ENCODE data around the gene KRT80. TPM values are rescaled to one million over a fixed set of nuclear protein-coding genes. Genes with fewer than 3 reads are reported as not detected.

KRT80 gene
- total RNA-seq, 4 donors from 2014 or later = 78.6 to 293 (median 185) TPM

DNA sequence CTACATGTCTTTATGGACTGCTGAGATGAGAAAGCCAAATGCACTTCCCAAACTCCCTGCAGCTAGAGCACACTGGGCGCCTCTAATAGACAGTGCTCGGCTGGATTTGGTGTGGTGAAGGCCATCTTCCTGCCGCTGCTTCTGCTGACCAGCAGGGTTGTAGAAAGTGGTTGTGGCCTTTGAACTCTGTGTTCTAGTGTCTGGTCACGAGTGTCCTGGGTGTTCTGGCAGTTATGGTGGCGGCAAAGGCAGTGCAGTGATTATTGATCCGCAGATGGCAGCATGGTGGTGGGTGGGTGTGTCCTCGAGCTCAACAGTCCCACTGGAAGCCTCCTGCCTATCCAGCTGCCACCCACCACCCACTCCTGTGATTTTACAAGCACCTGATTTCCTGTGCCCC lies 68.9 kb downstream of the KRT80 start:
- Histone ChIP-seq H3K36me3 (no peaks in the 10 kb centered on the region), H3K4me1 (peaks cover 59% of the 10 kb centered on the region), H3K4me3 (no peak overlapping the region), H3K27ac (no peak overlapping the region), H3K27me3 (no peaks in the 10 kb centered on the region), H3K9me3 (no peaks in the 10 kb centered on the region)
- WGBS = 85% methylated on average over 7 of the region's 7 CpGs
- TF ChIP-seq POLR2AphosphoS5 (IDR thresholded peaks at IDR 0.05) (no peak), EP300 (IDR thresholded peaks at IDR 0.05) (no peak), POLR2A (IDR thresholded peaks at IDR 0.05) (no peak)
- TF ChIP-seq, protein P1, sequence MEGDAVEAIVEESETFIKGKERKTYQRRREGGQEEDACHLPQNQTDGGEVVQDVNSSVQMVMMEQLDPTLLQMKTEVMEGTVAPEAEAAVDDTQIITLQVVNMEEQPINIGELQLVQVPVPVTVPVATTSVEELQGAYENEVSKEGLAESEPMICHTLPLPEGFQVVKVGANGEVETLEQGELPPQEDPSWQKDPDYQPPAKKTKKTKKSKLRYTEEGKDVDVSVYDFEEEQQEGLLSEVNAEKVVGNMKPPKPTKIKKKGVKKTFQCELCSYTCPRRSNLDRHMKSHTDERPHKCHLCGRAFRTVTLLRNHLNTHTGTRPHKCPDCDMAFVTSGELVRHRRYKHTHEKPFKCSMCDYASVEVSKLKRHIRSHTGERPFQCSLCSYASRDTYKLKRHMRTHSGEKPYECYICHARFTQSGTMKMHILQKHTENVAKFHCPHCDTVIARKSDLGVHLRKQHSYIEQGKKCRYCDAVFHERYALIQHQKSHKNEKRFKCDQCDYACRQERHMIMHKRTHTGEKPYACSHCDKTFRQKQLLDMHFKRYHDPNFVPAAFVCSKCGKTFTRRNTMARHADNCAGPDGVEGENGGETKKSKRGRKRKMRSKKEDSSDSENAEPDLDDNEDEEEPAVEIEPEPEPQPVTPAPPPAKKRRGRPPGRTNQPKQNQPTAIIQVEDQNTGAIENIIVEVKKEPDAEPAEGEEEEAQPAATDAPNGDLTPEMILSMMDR (IDR thresholded peaks at IDR 0.05) = no peak
- DNase-seq (ENCODE audit: low spot score in 2 of 2) = no peak

DNA sequence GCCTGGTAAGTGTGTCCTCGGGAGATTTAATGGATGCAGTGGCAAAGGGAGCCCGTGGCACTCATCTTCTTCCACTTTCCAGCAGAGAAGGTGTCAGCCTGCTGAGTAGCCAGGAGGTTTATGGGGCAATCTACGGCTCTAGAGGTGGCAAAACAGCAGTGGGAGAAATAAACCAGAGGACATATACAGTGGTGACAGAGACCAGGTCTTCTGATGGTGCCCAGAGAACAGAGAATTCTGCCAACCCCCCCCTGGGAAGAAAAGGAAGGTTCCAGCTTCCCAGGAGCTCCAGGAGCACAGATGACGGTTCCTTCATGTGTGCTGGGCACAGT lies 69.3 kb downstream of the KRT80 start:
- no peak for DNase-seq (ENCODE audit: low spot score in 2 of 2)
- TF ChIP-seq POLR2A (IDR thresholded peaks at IDR 0.05) (no peak), POLR2AphosphoS5 (IDR thresholded peaks at IDR 0.05) (no peak), EP300 (IDR thresholded peaks at IDR 0.05) (no peak)
- TF ChIP-seq, protein P1 (IDR thresholded peaks at IDR 0.05) = no peak
- Histone ChIP-seq H3K4me3 (no peak overlapping the region), H3K4me1 (peaks cover 60% of the 10 kb centered on the region), H3K27ac (no peak overlapping the region), H3K9me3 (no peaks in the 10 kb centered on the region), H3K36me3 (no peaks in the 10 kb centered on the region), H3K27me3 (no peaks in the 10 kb centered on the region)
- WGBS = 75% methylated on average over 4 of the region's 4 CpGs

DNA sequence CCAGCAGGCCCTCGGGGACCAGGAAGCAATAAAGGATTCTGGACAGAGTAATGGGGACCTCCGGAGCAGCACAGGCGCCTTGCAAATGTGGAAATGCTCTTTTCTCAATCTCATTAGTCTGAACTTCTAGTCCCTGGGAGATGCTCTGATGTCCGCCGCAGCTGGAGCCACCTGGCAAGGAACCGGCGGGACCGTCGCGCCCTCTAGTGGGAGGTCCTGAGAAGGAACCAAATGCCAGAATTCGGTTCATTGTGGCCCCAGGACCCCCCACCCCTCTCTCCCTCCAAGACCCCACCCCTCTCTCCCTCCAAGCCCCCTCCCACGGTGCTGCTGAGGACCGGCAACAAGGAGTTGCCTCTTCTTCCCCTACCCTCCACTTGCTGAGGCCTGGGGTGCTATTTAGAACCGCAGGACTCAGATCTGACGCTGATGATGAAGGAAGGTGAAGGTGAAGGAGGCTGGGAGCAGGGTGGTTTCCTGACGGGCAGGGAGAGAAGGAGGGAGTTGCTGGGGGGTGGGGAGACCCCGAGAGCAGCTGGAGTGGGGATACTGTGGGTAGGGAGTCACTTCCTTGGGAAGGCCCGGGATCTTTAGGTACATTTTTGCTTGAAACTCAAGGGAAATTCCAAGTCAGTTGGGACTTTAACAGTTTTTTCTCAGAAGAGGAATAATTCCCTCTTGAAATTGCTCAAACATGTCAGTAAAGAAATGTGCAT lies 69.8 kb downstream of the KRT80 start:
- Histone ChIP-seq H3K36me3 (no peaks in the 10 kb centered on the region), H3K4me1 (peaks cover 59% of the 10 kb centered on the region), H3K9me3 (no peaks in the 10 kb centered on the region), H3K4me3 (no peak overlapping the region), H3K27ac (no peak overlapping the region), H3K27me3 (no peaks in the 10 kb centered on the region)
- 21% methylated on average over 15 of the region's 18 CpGs for WGBS
- no peak for DNase-seq (ENCODE audit: low spot score in 2 of 2)
- TF ChIP-seq EP300 (IDR thresholded peaks at IDR 0.05) (no peak), POLR2AphosphoS5 (IDR thresholded peaks at IDR 0.05) (no peak)
- TF ChIP-seq, protein P1 (IDR thresholded peaks at IDR 0.05) = peak in 1 of 2 donors; percentile 78

DNA sequence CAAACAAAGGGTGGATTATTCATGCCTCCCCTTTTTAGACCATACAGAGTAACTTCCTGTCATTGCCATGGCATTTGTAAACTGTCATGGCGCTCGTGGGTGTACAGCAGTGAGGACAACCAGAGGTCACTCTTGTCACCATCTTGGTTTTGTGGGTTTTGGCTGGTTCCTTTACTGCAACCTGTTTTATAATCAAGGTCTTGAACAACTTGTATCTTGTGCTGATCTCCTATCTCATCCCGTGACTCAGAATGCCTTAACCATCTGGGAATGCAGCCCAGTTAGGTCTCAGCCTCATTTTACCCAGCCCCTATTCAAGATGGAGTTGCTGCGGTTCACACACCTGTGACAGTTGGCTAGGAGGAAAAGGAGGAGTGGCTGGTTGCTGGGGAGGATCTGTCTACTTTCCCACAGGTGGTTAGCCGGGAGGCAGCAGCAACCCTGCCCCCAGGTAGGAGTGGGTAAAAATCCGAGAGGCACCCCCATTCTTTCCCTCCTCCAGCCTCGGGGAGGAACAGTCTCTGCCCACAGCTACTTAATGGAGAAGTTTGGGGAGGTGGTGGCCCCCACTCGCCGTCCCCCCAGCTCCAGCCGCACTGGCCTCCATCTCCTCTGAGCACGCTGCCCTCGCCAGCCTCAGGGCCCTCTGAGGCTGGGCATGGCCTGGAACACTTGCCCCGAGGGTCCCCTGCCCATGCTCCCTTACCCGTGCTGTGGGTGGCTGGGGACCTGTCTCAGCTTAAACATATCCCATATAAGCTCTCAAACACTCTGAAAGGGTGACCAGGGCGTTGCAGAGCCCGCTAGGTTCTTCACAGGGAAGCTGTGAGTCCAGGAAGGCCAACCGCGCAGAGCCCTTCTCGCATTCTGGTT lies 70.6 kb downstream of the KRT80 start:
- TF ChIP-seq EP300 (IDR thresholded peaks at IDR 0.05) = no peak
- Histone ChIP-seq H3K4me3 (no peak overlapping the region), H3K9me3 (no peaks in the 10 kb centered on the region), H3K27ac (no peak overlapping the region), H3K27me3 (peaks cover 2% of the 10 kb centered on the region), H3K36me3 (no peaks in the 10 kb centered on the region), H3K4me1 (peaks cover 56% of the 10 kb centered on the region)
- WGBS = 48% methylated on average over 12 of the region's 19 CpGs
- DNase-seq (ENCODE audit: low spot score in 2 of 2) = no peak

DNA sequence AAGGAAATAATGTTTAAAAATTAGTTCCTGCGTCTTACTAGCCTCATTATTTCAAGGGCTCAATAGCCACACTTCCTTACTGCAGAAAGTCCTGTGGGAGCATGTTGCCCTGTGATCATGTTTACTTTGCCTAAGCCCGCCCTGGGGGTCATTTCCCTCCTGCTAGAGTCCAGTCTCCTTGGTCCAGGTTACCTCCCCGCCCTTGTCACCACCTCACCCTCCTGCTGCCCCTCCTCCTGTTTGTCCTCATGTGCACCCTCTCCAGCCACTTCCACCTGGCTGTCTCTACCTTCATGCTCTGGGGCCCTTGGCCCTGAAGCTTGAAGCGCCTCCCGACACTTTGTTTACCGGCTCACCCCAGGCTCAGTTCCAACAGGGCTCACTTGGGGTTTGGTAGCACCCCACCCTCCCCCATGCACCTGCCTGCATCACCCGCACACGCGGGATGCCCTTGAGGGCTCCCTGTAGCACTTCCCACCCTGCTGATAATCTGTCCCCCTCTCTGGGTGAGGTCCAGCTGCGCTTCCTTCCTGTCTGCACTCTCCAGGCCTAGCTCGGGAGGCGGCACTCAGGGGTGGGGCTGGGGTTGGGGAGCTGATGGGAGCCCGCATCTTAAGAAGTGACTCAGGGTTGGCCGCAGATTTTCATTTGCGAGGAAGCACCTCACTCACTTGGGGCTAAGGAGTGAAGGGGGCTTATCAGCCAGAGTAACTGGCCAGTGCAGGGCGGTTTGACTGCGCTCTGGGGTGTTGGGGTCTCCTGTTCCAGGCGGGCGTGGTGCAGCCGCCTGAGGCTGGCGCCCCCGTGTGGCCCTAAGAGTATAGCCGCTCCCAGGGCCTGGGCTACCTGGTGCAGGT lies 72.2 kb downstream of the KRT80 start:
- Histone ChIP-seq H3K4me3 (no peak overlapping the region), H3K27ac (no peak overlapping the region), H3K4me1 (peaks cover 52% of the 10 kb centered on the region), H3K27me3 (peaks cover 7% of the 10 kb centered on the region), H3K9me3 (no peaks in the 10 kb centered on the region), H3K36me3 (no peaks in the 10 kb centered on the region)
- WGBS = 31% methylated on average over 9 of the region's 23 CpGs
- TF ChIP-seq, protein P1 (IDR thresholded peaks at IDR 0.05) = peak in 1 of 2 donors; percentile 59
- no peak for TF ChIP-seq POLR2A (IDR thresholded peaks at IDR 0.05)
- no peak for DNase-seq (ENCODE audit: low spot score in 2 of 2)

Other genes with a start within 250 kb of the KRT80 start
- 100 to 1,000 TPM in 1 of 4 donors, 10 to 100 TPM in 3; 40.5 to 103 (median 57.3) TPM for gene ACVR1B, start 240.3 kb downstream of the KRT80 start, total RNA-seq
- gene TAMALIN, start 185.1 kb downstream of the KRT80 start, total RNA-seq = 10 to 100 TPM; 11.5 to 14.5 (median 12.5) TPM
- 100 to 1,000 TPM; 141 to 775 (median 422) TPM for gene NR4A1, start 140.6 kb downstream of the KRT80 start, total RNA-seq
- gene ATG101, start 122.0 kb downstream of the KRT80 start, total RNA-seq = 10 to 100 TPM; 39.5 to 76.1 (median 56.5) TPM
- under 1 TPM in 2 of 4 donors, not detected in 2; 0.51 to 0.57 TPM for gene SMIM41, start 112.3 kb downstream of the KRT80 start, total RNA-seq
- gene KRT7, start 41.2 kb upstream of the KRT80 start, total RNA-seq = 100 to 1,000 TPM in 3 of 4 donors, 10 to 100 TPM in 1; 95.8 to 176 (median 123) TPM
- 100 to 1,000 TPM in 1 of 4 donors, 10 to 100 TPM in 2, 1 to 10 TPM in 1; 1.0 to 289 (median 37.0) TPM for gene KRT86, start 82.6 kb upstream of the KRT80 start, total RNA-seq
- gene KRT81, start 99.5 kb upstream of the KRT80 start, total RNA-seq = 100 to 1,000 TPM in 1 of 4 donors, 10 to 100 TPM in 2, under 1 TPM in 1; 0.72 to 346 (median 21.0) TPM
- gene KRT83, start 129.4 kb upstream of the KRT80 start, total RNA-seq = 10 to 100 TPM in 3 of 4 donors, not detected in 1; 10.3 to 97.1 (median 33.9) TPM
- gene KRT85, start 175.5 kb upstream of the KRT80 start, total RNA-seq = 100 to 1,000 TPM in 2 of 4 donors, 10 to 100 TPM in 1, 1 to 10 TPM in 1; 4.2 to 766 (median 96.1) TPM
- 1 to 10 TPM in 1 of 4 donors, under 1 TPM in 2, not detected in 1; 0.49 to 2.1 (median 0.65) TPM for gene KRT84, start 193.6 kb upstream of the KRT80 start, total RNA-seq
- 10 to 100 TPM in 1 of 4 donors, 1 to 10 TPM in 3; 1.3 to 40.7 (median 7.6) TPM for gene KRT82, start 214.3 kb upstream of the KRT80 start, total RNA-seq
- gene KRT75, start 242.4 kb upstream of the KRT80 start, total RNA-seq = 10 to 100 TPM in 3 of 4 donors, 1 to 10 TPM in 1; 3.3 to 67.9 (median 21.2) TPM

All from suprapubic skin (tissue), 4 donors.